Activated CD4-positive, CD25-positive, alpha-beta regulatory T cell (primary cell): ENCODE results near the gene SPTBN5.

Source experiments
- DNase-seq, 4 experiments: peaks; one replicate each; lab custom pipeline; 2025; lab: John Stamatoyannopoulos, UW

SPTBN5 gene

GRCh38 chr15:41847206-41847605, 46.6 kb downstream of the SPTBN5 start:
- DNase-seq = no peak

- DNase-seq = no peak
Observed at GRCh38 chr15:41844814-41845213, 49.0 kb downstream of the SPTBN5 start.

- DNase-seq = no peak
Observed at GRCh38 chr15:41843571-41843970, 50.3 kb downstream of the SPTBN5 start.

GRCh38 chr15:41842229-41842628, 51.6 kb downstream of the SPTBN5 start:
- DNase-seq = no peak

- no peak for DNase-seq
Observed at GRCh38 chr15:41841131-41841530, 52.7 kb downstream of the SPTBN5 start.

- DNase-seq = no peak
Observed at GRCh38 chr15:41840673-41841072, 53.2 kb downstream of the SPTBN5 start.

- no peak for DNase-seq
Observed at GRCh38 chr15:41839781-41840491, 53.9 kb downstream of the SPTBN5 start.

GRCh38 chr15:41838400-41838897, 55.4 kb downstream of the SPTBN5 start, which contains the start of gene PLA2G4B:
Gene PLA2G4B (plus strand): TSS chr15:41838847. CDS start chr15:41838914, 67 bp downstream.
- no peak for DNase-seq

GRCh38 chr15:41836713-41837454, 57.0 kb downstream of the SPTBN5 start:
- no peak for DNase-seq

GRCh38 chr15:41836073-41836472, 57.8 kb downstream of the SPTBN5 start:
- no peak for DNase-seq

- DNase-seq = no peak
Observed at GRCh38 chr15:41834096-41834495, 59.8 kb downstream of the SPTBN5 start.

- DNase-seq = no peak
Observed at GRCh38 chr15:41832875-41833274, 61.0 kb downstream of the SPTBN5 start.

GRCh38 chr15:41832208-41832607, 61.6 kb downstream of the SPTBN5 start:
- DNase-seq = no peak

- peak in 1 of 4 experiments; percentile 22 for DNase-seq
Observed at GRCh38 chr15:41831291-41831690, 62.6 kb downstream of the SPTBN5 start.

- no peak for DNase-seq
Observed at GRCh38 chr15:41829959-41830646, 63.8 kb downstream of the SPTBN5 start.

GRCh38 chr15:41828807-41829141, 65.1 kb downstream of the SPTBN5 start:
- DNase-seq = no peak

GRCh38 chr15:41827880-41828806, 65.7 kb downstream of the SPTBN5 start, which contains the start of gene JMJD7:
Gene JMJD7 (plus strand): TSS chr15:41828092. CDS start chr15:41828125, 33 bp downstream.
- peak; percentile 94 to 98 (median 97) for DNase-seq

- no peak for DNase-seq
Observed at GRCh38 chr15:41827290-41827879, 66.5 kb downstream of the SPTBN5 start.

GRCh38 chr15:41825572-41826535, 68.0 kb downstream of the SPTBN5 start:
- DNase-seq = no peak

GRCh38 chr15:41825145-41825544, 68.7 kb downstream of the SPTBN5 start:
- no peak for DNase-seq
